Activated CD8-positive, alpha-beta memory T cell treated with anti-CD3 and anti-CD28 coated beads, Interleukin-2, amount 50 U/mL, for 48 hours (primary cell): ENCODE data around the gene TMEM94.
A peak's percentile ranks its signal among the peaks of the same experiment; 100 is the strongest.
"Not testable (repeated sequence)": the region's sequence is repeated elsewhere in the genome, so short reads cannot be mapped to it uniquely, and the experiment has no call there.

Experiments used
- DNase-seq: peaks from one replicate; pipeline ENCODE4 v3.0.0-alpha.2; 2020

The TMEM94 gene

DNA sequence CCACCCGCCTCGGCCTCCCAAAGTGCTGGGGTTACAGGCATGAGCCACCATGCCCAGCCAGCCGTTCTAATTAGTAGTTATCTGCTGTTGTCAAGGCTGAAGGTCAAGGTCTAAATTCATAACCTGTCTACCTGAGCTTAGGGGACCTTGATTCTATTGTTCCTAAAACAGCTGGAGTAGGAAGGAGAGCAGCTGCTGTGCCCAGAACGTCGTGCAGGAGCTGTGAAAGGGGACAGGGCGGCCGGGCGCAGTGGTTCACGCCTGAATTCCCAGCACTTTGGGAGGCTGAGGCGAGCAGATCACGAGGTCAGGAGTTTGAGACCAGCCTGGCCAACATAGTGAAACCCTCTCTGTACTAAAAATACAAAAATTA lies 21.0 kb downstream of the TMEM94 start:
- DNase-seq = not testable (repeated sequence)

- DNase-seq = no peak
Observed at GRCh38 chr17:75478508-75478907, 22.1 kb downstream of the TMEM94 start.

- no peak for DNase-seq
Observed at GRCh38 chr17:75480281-75480680, 23.8 kb downstream of the TMEM94 start.

DNA sequence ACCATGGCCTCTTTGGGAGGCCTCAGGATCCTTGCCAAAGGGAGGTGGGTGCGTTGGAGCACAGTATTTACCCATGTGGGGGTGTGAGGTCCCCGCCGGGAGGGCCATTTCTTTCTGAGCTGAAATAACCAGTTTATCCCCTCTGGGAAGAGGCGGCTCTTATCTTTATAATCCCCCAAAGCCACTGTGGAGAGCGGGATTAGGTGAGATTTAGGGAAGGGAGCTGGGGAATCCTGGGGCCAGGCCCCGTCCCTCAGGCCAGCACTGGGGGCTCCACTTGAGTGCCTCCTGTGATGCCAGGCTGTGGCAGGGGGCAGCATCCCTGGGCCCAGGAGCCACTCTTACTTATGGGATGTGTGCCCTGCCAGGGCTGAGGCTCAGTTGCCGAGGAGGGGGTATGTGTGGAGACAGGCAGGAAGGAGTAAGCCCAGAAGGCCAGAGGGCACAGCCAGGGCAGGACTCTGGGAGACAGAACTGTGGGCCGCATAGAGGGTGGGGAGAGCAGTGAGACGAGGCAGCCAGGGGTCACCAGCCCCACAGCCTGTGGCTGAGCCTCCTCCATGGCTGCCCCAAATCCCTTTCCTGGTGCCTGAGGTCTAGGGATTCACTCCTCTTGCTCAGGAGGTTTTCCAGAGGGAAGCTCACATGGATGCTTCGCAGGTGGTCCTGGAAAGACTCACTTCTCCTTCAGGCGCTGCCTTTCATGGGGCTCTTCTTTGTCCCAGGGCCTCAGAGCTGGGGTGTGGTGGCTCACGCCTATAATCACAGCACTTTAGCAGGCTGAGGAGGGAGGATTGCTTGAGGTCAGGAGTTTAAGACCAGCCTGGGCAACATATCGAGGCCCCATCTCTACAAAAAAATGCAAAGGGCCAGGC lies 25.0 kb downstream of the TMEM94 start:
- no peak for DNase-seq

- no peak for DNase-seq
Observed at GRCh38 chr17:75482098-75482942, 25.9 kb downstream of the TMEM94 start.

DNA sequence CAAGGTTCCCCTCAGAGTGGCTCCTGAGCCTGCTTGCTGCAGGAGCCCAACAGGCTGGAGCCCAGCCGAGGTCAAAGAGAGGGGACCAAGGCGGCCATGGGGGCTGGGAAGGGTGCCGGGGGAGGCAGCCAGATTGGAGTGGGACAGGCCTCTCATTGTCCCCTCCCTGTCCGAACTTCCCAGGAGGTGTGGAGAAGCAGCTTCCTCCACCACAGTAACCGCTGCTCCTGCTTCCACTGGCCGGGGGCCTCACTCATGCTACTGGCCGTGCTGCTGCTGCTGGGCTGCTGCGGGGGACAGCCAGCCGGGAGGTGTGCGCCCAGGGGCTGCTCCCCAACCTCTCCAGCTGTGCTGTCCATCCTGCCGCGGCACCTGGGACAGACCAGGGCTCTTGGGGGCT lies 29.3 kb downstream of the TMEM94 start:
- DNase-seq = no peak

- no peak for DNase-seq
Observed at GRCh38 chr17:75486151-75486550, 29.7 kb downstream of the TMEM94 start.

- no peak for DNase-seq
Observed at GRCh38 chr17:75486951-75487350, 30.5 kb downstream of the TMEM94 start.

DNA sequence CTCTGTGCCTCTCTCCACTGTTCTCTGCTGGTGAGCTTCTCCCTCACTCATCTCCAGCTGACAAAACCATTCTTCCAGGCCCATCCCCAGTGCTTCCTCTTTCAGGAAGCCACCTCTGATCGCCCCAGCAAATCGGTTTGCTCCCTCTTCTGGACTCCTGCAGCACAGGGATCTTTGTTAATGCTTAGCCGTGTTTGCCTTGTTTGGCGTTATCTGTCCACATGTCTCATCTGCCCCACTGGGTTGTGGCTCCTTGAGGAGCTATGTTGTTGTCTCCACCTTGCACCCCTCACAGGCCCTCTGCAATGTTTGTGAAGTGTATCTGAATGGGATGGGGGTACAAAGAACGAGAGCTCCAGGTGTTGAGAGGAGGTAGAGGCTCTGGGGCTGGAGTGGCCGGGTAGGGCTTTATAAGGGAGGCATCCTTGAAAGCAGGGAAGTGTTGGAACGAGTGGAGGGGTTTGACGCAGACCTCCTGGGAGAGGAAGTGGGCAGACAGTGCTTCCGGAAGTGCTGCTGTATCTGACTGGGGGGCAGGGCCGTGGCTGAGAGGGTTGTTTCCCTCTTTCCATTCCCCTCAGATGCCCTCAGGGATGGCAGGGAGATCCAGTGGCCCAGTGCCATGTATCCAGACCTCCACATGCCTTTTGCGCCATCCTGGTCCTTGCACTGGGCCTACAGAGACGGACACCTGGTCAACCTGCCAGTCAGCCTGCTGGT lies 31.1 kb downstream of the TMEM94 start:
- peak; percentile 68 for DNase-seq

DNA sequence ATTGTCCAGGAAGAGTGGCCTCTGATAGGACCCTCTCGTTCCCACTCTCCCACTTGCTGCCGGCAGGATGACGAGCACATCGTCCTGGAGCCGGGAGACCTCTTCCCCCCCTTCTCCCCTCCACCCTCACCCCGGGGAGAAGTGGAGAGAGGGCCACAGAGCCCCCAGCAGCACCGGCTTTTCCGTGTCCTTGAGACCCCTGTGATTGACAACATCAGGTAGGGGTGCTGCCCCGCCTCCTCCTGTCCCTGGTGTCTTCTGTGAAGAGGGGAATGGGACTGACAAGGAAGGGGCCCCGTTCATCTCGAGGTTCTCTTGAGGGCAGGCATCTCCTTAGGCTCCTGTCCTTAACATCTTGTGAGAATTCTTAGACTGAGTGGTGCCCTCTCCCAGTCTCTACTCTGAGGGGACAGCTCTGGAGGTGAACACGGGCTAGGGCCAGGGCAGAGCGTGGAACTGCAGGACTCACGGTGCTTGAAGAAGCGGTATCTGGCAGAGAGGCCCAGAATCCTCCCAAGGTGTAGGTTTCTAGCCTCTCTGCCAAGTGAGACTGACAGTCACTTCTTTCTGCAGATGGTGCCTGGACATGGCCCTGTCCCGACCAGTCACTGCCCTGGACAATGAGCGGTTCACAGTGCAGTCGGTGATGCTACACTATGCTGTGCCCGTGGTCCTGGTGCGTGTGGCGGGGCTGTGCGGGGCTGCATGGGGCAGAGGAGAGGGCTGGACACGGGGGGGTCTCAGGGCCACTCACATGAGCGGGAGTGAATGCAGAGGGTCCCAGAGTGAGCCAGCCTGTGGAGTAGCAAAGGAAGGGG lies 32.5 kb downstream of the TMEM94 start:
- DNase-seq = no peak

DNA sequence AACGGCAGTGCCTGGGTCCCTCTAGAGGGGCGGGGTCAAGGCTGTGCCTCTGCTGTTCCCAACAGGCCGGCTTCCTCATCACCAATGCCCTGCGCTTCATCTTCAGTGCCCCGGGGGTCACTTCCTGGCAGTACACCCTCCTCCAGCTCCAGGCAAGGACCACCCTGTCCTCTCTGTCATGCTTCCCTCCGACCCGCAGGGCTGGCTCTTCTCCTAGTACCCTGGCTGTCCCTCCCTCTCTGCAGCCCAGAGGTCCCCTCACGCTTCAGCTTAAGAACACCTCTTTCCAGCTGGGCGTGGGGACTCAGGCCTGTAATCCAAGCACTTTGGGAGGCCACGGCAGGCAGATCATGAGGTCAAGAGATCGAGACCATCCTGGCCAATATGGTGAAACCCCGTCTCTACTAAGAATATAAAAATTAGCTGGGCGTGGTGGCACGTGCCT lies 33.1 kb downstream of the TMEM94 start:
- no peak for DNase-seq

DNA sequence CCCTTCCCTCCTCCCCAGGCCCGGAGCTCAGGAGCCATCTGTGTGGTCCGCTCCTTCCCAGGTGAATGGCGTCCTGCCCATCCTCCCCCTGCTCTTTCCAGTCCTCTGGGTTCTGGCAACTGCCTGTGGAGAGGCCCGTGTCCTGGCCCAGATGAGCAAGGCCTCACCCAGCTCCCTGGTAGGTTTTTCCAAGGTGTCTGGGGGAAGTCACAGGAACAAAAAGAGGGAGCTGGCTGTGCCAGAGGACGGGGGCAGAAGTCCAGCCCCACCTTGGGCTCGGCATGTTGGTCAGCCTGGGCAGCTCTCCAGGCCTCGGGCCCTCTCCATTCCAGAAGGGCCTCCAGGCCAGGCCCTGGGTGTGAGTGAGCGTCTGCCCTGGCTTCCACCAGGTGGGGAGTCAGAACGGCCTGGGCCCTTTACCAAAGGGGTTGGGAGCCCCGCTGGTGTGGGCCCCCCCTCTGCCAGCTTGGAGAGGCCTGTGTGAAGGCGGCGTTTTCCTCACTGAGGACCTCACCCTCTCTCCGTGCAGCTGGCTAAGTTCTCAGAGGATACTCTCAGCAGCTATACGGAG lies 33.8 kb downstream of the TMEM94 start:
- DNase-seq = no peak

DNA sequence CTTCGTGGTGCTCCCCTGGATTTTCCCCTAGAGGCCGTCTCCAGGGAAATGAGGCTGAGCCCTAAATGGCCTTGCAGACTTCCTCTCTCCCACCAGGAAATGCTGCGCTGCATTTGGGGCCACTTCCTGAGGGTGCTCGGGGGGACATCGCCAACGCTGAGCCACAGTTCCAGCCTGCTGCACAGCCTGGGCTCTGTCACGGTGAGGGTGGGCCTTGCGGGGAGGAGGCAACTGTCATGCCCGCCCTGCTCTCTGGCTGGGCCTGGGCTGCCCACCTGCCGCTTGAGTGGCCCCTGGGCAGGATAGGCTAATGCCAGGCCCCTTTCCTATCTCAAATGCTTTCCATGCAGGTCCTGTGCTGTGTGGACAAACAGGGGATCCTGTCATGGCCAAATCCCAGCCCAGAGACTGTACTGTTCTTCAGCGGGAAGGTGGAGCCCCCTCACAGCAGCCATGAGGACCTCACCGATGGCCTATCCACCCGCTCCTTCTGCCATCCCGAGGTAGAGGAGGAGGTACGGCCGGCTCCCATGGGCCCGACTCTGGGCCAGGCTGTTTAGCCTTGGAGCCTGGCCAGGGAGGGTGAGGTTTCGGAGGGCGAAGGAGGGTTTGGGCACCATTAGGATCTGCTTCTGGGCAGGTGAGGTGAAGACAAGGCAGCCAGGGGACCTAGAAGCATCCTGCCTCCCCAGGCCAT lies 34.7 kb downstream of the TMEM94 start:
- no peak for DNase-seq

- DNase-seq = no peak
Observed at GRCh38 chr17:75491680-75492079, 35.2 kb downstream of the TMEM94 start.

DNA sequence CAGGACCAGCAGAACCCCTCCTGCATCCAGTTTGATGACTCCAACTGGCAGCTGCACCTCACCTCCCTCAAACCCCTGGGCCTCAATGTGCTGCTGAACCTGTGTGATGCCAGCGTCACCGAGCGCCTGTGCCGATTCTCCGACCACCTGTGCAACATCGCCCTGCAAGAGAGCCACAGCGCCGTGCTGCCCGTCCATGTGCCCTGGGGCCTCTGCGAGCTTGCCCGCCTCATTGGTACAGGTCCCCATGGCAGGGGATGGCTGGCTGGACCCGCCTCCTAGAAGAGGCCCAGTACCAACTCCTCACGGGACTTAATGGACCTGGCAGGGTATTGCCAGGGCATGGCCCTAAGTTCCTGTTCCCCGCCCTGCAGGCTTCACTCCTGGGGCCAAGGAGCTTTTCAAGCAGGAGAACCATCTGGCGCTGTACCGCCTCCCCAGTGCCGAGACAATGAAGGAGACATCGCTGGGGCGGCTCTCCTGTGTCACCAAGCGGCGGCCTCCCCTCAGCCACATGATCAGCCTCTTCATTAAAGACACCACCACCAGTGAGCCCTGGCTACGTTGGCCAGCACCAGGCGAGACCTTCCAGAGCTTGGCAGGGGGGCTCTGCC lies 36.2 kb downstream of the TMEM94 start:
- DNase-seq = no peak

DNA sequence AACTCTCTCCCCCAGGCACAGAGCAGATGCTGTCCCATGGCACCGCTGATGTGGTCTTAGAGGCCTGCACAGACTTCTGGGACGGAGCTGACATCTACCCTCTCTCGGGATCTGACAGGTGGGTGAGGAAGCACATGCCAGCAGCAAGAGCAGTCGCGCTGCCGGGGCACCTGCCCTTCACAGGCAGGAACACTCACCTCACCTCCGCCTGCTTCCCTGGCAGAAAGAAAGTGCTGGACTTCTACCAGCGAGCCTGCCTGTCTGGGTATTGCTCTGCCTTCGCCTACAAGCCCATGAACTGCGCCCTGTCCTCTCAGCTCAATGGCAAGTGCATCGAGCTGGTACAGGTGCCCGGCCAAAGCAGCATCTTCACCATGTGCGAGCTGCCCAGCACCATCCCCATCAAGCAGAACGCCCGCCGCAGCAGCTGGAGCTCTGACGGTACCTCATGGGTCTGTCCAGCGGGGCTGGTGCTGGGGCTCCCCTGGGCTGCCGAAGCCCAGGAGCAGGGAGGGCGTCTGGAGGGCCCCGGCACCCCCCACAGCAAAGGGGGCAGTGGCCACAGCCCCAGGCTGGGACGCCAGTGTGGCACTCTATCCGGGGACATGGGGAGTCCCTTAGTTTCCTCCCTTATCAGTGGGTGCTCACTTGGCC lies 37.2 kb downstream of the TMEM94 start:
- no peak for DNase-seq

- no peak for DNase-seq
Observed at GRCh38 chr17:75494326-75494877, 38.0 kb downstream of the TMEM94 start.

DNA sequence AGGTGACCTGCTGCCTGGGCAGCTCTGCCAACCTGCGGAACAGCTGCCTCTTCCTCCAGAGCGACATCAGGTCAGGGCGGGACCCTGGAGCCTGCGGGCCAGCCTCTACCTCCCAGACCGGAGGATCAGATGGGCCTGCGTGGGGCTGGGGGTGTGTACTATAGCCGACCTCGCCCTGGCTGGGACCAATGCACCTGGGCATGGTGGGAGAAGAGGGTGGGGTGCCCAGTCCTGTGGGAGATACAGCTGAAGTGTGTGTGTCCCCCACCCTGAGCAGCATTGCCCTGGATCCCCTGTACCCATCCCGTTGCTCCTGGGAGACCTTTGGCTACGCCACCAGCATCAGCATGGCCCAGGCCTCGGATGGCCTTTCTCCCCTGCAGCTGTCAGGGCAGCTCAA lies 39.6 kb downstream of the TMEM94 start:
- DNase-seq = no peak

DNA sequence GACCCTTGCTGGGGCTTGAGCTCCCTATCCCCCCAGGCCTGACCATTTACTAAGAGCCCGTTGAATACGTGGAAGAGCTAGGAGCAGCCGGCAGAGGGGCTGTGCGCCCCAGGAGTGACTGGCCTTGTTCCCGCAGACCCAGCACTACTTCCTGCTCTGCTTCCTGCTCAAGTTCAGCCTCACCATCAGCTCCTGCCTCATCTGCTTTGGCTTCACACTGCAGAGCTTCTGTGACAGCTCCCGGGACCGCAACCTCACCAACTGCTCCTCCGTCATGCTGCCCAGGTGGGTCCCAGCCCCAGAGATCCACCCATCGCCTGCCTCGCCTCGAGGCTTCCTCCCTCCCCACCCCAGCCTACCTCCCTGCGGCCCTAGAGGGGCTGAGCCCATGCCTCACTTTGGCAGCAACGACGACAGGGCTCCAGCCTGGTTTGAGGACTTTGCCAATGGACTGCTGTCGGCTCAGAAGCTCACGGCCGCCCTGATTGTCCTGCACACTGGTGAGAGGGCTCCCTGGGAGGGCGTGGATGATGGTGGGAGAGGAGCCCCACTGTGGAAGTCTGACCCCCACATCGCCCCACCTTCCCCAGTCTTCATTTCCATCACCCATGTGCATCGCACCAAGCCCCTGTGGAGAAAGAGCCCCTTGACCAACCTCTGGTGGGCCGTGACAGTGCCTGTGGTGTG lies 41.7 kb downstream of the TMEM94 start:
- DNase-seq = no peak
